SK-N-MC (cell line): ENCODE results near the gene TSC2.

ENCODE experiments used
- DNase-seq: peaks from one replicate; pipeline ENCODE4 v3.0.0-alpha.2; 2011; ENCODE audit warnings: low read depth, low spot score
- H3K27ac ChIP-seq: fragments of 200-600 bp; sonication (generic); 2 replicates; pipeline ENCODE4 v1.5.1; 2016; ENCODE audit warnings: mixed run types
- H3K36me3 ChIP-seq: fragments of 200-600 bp; sonication (generic); 2 replicates; pipeline ENCODE4 v1.6.1; 2017; ENCODE audit warnings: antibody characterized with exemption, low read length, mixed read lengths; ENCODE audit not compliant: insufficient read depth
- H3K4me3 ChIP-seq: fragments of 200-600 bp; sonication (generic); 2 replicates; pipeline ENCODE4 v1.5.1; 2016
- H3K9ac ChIP-seq: fragments of 200-600 bp; sonication (generic); 2 replicates; pipeline ENCODE4 v1.8.0; 2017; ENCODE audit warnings: mixed run types, mixed read lengths; ENCODE audit not compliant: insufficient read length
- H3K9me3 ChIP-seq: fragments of 200-600 bp; sonication (generic); 2 replicates; pipeline ENCODE4 v1.6.1; 2017; ENCODE audit warnings: low read depth, mild to moderate bottlenecking, antibody characterized with exemption, low read length, moderate library complexity, mixed read lengths
- EZH2 ChIP-seq: fragments of 200-600 bp; sonication (generic); IDR thresholded peaks from one replicate; pipeline ENCODE4 v1.6.1; 2017; ENCODE audit warnings: antibody characterized with exemption
- FOXP2 ChIP-seq: optimal IDR thresholded peaks from 2 replicates; pipeline ENCODE3; 2011; ENCODE audit warnings: mild to moderate bottlenecking, moderate library complexity; ENCODE audit not compliant: insufficient read depth; ENCODE audit errors: extremely low read length, control extremely low read depth
- POLR2AphosphoS5 ChIP-seq: IDR thresholded peaks from 2 replicates; pipeline ENCODE4 v1.6.1; 2012; ENCODE audit warnings: mild to moderate bottlenecking, low read depth, low read length, borderline replicate concordance

The TSC2 gene

DNA sequence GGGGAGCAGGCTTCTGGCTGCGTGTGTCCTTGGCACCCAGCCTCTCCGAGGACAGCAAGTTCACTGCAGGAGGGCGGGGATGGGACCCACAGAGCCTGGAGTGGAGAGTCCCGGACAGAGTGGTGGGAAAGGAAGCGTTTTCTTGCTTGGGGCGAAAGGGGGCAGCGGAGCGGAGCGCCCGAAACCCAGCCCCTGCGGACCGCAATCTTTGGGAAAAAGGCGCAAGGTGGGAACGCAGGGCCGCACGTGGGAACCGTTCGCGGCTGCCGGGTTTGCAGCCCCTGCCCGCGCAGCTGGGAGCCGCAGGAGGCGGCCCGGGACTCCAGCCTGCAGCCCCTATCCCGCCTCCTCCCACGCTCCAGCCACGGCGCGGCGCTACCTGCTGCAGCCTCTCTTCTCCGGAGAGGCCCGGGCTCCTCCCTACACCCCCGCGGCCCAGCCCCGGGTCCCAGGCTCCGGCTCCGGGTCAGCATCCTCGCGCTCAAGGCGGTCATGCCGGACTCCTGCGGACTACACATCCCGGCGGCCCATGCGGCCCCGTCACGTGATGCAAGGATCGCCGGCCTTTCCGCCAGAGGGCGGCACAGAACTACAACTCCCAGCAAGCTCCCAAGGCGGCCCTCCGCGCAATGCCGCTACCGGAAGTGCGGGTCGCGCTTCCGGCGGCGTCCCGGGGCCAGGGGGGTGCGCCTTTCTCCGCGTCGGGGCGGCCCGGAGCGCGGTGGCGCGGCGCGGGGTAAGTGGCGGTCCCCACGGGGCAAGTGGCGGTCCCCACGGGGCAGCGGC is at the start of gene TSC2, which contains the start of gene NTHL1:
TSS of gene TSC2 (plus strand) at position 656 of the 786 bp plus-strand sequence. CDS start 631 bp downstream, outside the sequence.
TSS of gene NTHL1 (minus strand) at position 505 of the 786 bp plus-strand sequence. CDS start at position 494, 11 bp downstream.
- Histone ChIP-seq H3K4me3 (peak within 1 kb of the TSS; percentile 88), H3K27ac (no peak within 1 kb of the TSS)

DNA sequence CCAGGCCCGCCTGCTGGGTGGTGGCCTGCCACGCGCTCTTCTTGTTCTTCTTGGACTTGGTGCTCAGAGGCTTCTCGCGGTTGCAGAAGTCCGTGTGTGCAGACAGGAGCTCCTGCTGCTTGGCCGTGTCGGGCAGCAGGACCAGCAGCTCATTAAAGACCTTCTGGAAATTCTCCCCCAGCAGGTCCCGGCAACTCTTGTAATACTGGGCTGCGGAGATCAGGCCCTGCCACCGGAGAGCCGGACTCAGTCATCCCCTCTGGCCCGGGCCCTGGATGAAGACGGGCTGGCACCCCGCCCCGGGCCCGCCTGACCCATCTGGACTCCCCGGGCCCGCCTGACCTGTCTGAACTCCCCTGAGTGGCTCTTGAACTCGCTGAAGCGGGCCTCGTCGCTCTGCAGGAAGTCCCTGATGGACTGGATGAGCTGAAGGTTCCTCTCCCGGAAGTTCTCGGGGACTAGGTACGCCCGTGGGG is 49.4 kb upstream of the TSC2 start:
- DNase-seq, result no peak
- Histone ChIP-seq H3K27ac (peak overlapping the region; percentile 31; the same call in 1 of the 2 replicates), H3K9me3 (no peaks in the 10 kb centered on the region), H3K9ac (no peak overlapping the region), H3K4me3 (no peak overlapping the region), H3K36me3 (peaks cover 56% of the 10 kb centered on the region; the same call in 1 of the 2 replicates)
- no peak for TF ChIP-seq FOXP2
- no peak for TF ChIP-seq POLR2AphosphoS5
- no peak for TF ChIP-seq EZH2

More for the DNA sequence above, at the start of gene TSC2, which contains the start of gene NTHL1:
- TF ChIP-seq POLR2AphosphoS5 (peak; percentile 69; the same call in 1 of the 2 replicates), FOXP2 (no peak), EZH2 (no peak)
- H3K9me3 ChIP-seq, result no peaks in the 10 kb centered on the region
- DNase-seq, result no peak
- peaks cover 7% of the 10 kb centered on the region; the same call in 1 of the 2 replicates for H3K36me3 ChIP-seq
- H3K9ac ChIP-seq, result peak within 1 kb of the TSS; percentile 81

- no peak for TF ChIP-seq FOXP2
- TF ChIP-seq POLR2AphosphoS5, result no peak
- TF ChIP-seq EZH2, result no peak
- no peaks in the 10 kb centered on the region for H3K9me3 ChIP-seq
- H3K36me3 ChIP-seq, result peaks cover 58% of the 10 kb centered on the region; the same call in 1 of the 2 replicates
- no peak overlapping the region for H3K9ac ChIP-seq
- no peak overlapping the region for H3K4me3 ChIP-seq
- DNase-seq, result no peak
- H3K27ac ChIP-seq, result 0 out of 2 replicates have a peak overlapping the region, but pooled peaks have one; percentile 9
These were observed 48.7 kb upstream of the TSC2 start for GRCh38 chr16:1998852-1999801.

DNA sequence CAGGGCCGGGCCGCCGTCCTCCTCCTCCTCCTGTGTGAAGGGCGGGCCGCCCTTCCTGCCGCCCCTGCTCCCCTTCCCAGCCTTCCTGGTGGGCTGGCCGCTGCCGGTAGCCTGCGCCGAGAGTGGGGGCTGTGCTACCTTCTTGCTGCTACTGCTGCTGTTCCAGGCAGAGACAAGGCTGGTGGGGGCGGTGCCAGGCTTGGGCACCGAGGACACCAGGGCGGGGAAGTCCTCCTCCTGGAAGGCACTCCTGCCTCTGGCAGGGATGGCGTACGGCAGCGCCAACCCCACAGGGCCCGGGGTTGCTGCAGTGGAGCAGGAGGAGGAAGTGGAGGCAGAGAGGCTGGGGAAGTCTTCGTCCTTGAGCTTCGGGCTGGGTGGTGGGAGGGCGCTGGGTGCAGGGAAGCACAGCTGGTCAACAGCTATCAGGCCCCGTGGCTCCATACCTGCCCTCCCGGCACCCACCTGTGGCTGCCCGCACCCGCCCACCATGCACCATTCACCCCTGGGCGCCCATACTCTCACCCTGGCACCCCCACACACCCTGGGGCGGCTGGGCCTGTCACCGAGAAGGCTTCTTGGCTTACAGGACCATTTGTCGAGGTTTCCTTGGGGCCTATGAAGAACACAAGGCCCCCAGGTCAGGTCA is 47.8 kb upstream of the TSC2 start:
- Histone ChIP-seq H3K27ac (no peak overlapping the region), H3K4me3 (no peak overlapping the region), H3K36me3 (peaks cover 58% of the 10 kb centered on the region; the same call in 1 of the 2 replicates), H3K9ac (no peak overlapping the region), H3K9me3 (no peaks in the 10 kb centered on the region)
- DNase-seq, result no peak
- TF ChIP-seq POLR2AphosphoS5, result no peak
- no peak for TF ChIP-seq FOXP2
- TF ChIP-seq EZH2, result no peak

- Histone ChIP-seq H3K27ac (no peak overlapping the region), H3K9ac (no peak overlapping the region), H3K4me3 (no peak overlapping the region), H3K9me3 (no peaks in the 10 kb centered on the region), H3K36me3 (peaks cover 58% of the 10 kb centered on the region; the same call in 1 of the 2 replicates)
- TF ChIP-seq POLR2AphosphoS5 (no peak), FOXP2 (no peak), EZH2 (no peak)
- DNase-seq, result no peak
These were observed 46.8 kb upstream of the TSC2 start for GRCh38 chr16:2001035-2001434.

DNA sequence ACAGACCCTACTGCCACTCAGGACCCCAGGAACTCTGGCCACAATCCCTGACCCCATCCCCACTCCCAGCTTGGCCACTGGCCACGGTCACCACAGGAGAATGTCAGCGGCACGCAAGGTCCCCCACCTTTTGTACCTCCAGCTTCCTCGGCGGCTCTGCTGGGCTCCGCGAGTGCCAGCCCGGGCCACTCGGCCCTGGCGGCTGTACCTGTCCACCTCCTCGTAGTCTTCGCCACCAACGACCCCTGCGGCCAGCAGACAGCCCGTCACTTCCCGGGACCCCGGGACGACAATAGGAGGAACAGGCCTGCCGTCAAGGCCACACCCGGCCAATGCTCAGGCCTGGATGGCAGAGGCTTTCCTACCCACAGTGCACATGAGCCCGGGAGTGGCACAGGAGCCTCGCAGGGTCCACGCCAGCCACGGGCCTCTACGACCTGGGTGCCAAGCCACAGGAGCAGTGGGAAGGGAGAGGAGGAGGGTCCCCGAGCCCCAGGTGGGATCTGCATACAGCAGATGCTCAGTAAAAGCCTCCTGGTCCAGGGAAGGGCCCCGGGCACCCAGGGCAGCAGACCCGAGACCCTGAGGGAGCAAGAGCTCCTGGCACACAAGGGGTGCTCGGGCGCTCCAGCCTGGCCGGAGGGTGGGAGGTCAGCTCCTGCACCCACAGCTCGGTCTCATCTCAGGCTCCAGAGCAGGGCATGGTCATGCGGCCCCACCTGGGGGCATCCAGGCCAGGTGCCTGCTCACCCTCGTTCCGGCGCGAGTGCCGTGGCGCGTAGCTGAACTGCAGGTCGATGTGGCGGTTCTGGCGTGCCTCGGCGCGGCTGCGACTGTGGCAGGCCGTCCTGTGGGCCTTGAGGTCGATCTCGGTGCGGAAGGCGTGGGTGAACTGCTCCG is 46.1 kb upstream of the TSC2 start:
- no peaks in the 10 kb centered on the region for H3K9me3 ChIP-seq
- no peak overlapping the region for H3K27ac ChIP-seq
- TF ChIP-seq POLR2AphosphoS5 (no peak), FOXP2 (no peak), EZH2 (no peak)
- peaks cover 56% of the 10 kb centered on the region; the same call in 1 of the 2 replicates for H3K36me3 ChIP-seq
- H3K9ac ChIP-seq, result no peak overlapping the region
- no peak for DNase-seq
- no peak overlapping the region for H3K4me3 ChIP-seq

GRCh38 chr16:2002406-2003230 is 45.2 kb upstream of the TSC2 start:
- H3K36me3 ChIP-seq, result peaks cover 53% of the 10 kb centered on the region; the same call in 1 of the 2 replicates
- no peak overlapping the region for H3K27ac ChIP-seq
- no peaks in the 10 kb centered on the region for H3K9me3 ChIP-seq
- TF ChIP-seq EZH2, result no peak
- TF ChIP-seq FOXP2, result no peak
- TF ChIP-seq POLR2AphosphoS5, result no peak
- DNase-seq, result no peak
- H3K9ac ChIP-seq, result no peak overlapping the region
- no peak overlapping the region for H3K4me3 ChIP-seq
